Epithelial cell of proximal tubule (primary cell): ENCODE data around the gene PEMT. TPM values are rescaled to one million over a fixed set of nuclear protein-coding genes. Genes with fewer than 3 reads are reported as not detected.

ENCODE experiments used
- DNase-seq: peaks from one replicate; pipeline ENCODE4 v3.0.0-alpha.2; 2011; ENCODE audit warnings: low read depth
- H3K4me3 ChIP-seq: 2 replicates; pipeline ENCODE4 v1.5.1; 2011; ENCODE audit warnings: low read depth, mild to moderate bottlenecking, low read length
- CTCF ChIP-seq: conservative IDR thresholded peaks from 2 replicates; pipeline ENCODE4 v1.5.1; 2012; ENCODE audit warnings: low read depth, mild to moderate bottlenecking, low read length
- total RNA-seq: library from RNA; depleted of rRNA; stranded (reverse); fragments of >200 nt; gene quantifications from 2 replicates; pipeline ENCODE4 v1.2.3, GENCODE V29; 2015

PEMT gene
- total RNA-seq, 1 donor from 2014 or later: 48.3 TPM

DNA sequence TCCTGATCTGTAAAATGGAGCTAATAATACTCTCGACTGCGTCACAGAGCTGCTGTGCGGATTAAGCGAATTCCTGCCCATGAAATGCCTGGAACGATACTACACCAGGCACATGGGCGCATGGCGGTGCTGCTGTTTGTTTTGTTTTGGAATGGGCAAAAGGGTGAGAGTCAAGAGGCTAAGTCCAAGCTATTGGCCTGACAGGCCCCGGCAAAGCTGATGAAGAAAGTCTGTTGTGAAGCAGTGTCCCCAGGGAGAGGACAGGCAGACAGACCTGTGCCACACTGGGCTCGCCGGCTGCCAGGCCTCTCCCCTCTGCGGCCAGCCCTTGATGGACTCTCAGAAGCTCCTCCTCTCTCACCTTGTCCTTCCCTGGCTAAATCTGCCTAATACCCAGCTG, 64.0 kb downstream of the PEMT start:
- no peak for TF ChIP-seq CTCF
- DNase-seq: no peak
- no peak overlapping the region for H3K4me3 ChIP-seq

DNA sequence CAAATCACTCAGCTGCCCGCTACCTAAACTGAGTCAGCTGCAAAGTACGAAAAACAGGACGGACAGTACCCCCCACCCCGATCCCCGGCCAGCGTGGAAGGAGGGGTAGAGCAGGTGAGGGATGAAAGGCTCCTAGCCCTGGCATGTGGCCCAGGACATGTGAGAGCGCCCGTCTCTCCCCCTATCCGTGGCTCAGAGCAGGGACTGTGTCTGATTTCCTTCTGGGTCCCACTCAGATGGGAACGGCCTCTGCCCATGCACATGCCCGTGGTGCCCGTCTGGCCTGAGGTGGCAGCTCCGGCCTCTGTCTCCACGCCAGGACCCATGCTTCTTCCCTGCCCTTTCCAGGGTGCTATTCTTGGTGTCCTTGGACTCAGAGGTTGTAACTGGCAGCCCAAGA, 65.1 kb downstream of the PEMT start:
- H3K4me3 ChIP-seq: no peak overlapping the region
- DNase-seq: no peak
- TF ChIP-seq CTCF: no peak

DNA sequence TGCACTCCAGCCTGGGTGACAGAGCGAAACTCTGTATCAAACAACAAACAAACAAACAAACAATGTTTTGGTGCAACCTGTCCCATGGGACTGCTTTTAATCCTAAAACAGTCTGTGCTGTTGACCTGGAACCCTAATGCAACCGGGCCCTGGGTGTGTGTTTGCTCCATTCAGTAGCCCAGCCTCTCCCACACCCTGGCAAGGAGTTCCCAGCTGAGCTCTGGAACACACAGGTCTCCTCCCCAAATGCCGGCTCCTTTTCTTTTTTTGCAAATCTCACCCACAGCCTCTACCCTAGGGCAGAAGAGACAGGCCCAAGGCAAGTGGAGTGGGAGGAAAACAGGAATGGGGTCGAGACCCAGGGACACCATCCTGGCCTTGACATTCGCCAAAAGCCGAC, 65.6 kb downstream of the PEMT start:
- DNase-seq: no peak
- TF ChIP-seq CTCF: no peak
- H3K4me3 ChIP-seq: no peak overlapping the region

- no peak overlapping the region for H3K4me3 ChIP-seq
- no peak for DNase-seq
- TF ChIP-seq CTCF: no peak
These were observed 66.2 kb downstream of the PEMT start for GRCh38 chr17:17525311-17525710.

DNA sequence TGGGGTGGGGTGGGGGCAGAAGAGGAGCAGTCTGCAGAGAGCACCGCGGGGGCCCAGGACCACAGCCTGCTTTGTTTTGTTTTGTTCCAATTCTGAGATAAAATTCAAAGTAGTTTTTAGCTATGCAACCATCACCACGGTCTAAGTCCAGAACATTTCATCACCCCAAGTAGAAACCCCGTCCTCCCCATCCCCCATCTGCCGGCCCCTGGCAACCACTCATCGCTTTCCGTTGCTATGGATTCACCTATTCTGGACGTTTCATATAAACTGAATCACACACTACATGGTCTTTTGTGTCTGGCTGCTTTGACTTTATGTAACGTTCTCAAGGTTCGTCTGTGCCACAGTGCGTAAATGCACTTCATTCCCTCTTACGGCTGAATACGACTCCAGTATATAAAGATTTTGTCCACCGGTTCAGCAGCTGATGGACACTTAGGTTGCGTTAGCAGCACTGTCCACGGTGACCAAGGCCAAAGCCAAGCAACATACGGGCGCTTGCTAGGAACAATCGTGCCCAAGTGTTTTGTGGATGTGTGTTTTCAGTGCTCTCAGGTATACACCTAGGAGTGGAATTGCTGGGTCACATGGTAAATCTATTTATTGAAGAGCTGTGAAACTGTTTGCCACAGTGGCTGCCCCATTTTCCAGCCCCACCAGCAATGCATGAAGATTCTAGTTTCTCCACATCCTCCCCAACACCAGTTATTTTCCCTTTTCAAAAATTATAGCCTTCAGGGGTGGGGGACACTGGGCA, 67.6 kb downstream of the PEMT start:
- H3K4me3 ChIP-seq: no peak overlapping the region
- DNase-seq: no peak
- no peak for TF ChIP-seq CTCF

GRCh38 chr17:17523001-17523730, 68.3 kb downstream of the PEMT start:
- no peak overlapping the region for H3K4me3 ChIP-seq
- no peak for TF ChIP-seq CTCF
- no peak for DNase-seq

- no peak for TF ChIP-seq CTCF
- no peak for DNase-seq
- H3K4me3 ChIP-seq: no peak overlapping the region
These were observed 70.8 kb downstream of the PEMT start for GRCh38 chr17:17520599-17521232.
